HepG2 (cell line): ENCODE results near the gene TTC17. TPM values are rescaled to one million over a fixed set of nuclear protein-coding genes. Genes with fewer than 3 reads are reported as not detected.
A peak's percentile ranks its signal among the peaks of the same experiment; 100 is the strongest.

Experiments used
- ATAC-seq: fragments of 200-7000 bp; cut with Tn5 transposase; 3 replicates; pipeline ENCODE4 v1.9.1; 2020; ENCODE audit warnings: mild to moderate bottlenecking, moderate library complexity
- BruUV-seq: library from RNA; stranded (reverse); fragments of 400-500 nt; replicated peaks from 2 replicates; lab custom pipeline; 2021; lab: Mats Ljungman, UMichigan
- CTCF ChIA-PET: fragments of 300-600 bp; formaldehyde crosslinking; extraction: SDS; loops from one replicate; lab custom pipeline; 2021; ENCODE audit warnings: low total read pairs, inconsistent platforms, low intra/inter-chr PET ratio; lab: Yijun Ruan, JAX
- POLR2A ChIA-PET: fragments of 350-600 bp; sonication (Branson Sonifier 250); formaldehyde crosslinking; loops from one replicate; lab custom pipeline; 2020; ENCODE audit warnings: antibody characterized with exemption, inconsistent platforms; lab: Yijun Ruan, JAX
- DNase-seq: peaks from one replicate; pipeline ENCODE4 v3.0.0-alpha.2; 2015; ENCODE audit warnings: low spot score
- FAIRE-seq: peaks from 3 replicates; lab custom pipeline; 2011; peaks lifted over from hg19 to GRCh38; lab: Jason Lieb, UNC
- H2AFZ ChIP-seq: one replicate; pipeline ENCODE4 v1.6.1; 2011; ENCODE audit warnings: low read length, inconsistent platforms
- H3K27ac ChIP-seq: fragments of 300-600 bp; 3 replicates; pipeline ENCODE4 v1.8.0; 2011; ENCODE audit warnings: mixed run types, mild to moderate bottlenecking, mixed read lengths, low read length, inconsistent platforms; ENCODE audit not compliant: insufficient read depth; ENCODE audit errors: extremely low read length
- H3K27me3 ChIP-seq, 2 experiments: fragments of 200-600 bp in 1 of 2; 2 replicates in 1 of 2; 3 replicates in 1 of 2; pipeline versions ENCODE4 v1.6.0 to v1.8.0; 2011; ENCODE audit warnings: low read length in 2 of 2, mild to moderate bottlenecking in 2 of 2, moderate library complexity in 2 of 2, inconsistent platforms in 1 of 2; ENCODE audit not compliant: insufficient read depth in 2 of 2, control insufficient read depth in 1 of 2
- H3K36me3 ChIP-seq, 2 experiments: fragments of 200-600 bp in 1 of 2; replicated peaks in 1 of 2; 2 replicates in 1 of 2; 3 replicates in 1 of 2; pipeline versions ENCODE4 v1.5.1 to v1.8.0; 2011; ENCODE audit warnings: low read length in 2 of 2, inconsistent platforms in 1 of 2; ENCODE audit not compliant: insufficient read depth in 2 of 2, control insufficient read depth in 1 of 2
- H3K4me1 ChIP-seq: 2 replicates; pipeline ENCODE4 v1.5.1; 2012; ENCODE audit warnings: low read length, inconsistent platforms; ENCODE audit not compliant: insufficient read depth
- H3K4me2 ChIP-seq: 2 replicates; pipeline ENCODE4 v1.6.0; 2011; ENCODE audit warnings: low read depth, low read length, inconsistent platforms
- H3K4me3 ChIP-seq, 3 experiments: fragments of 200-600 bp in 1 of 3; sonication (generic), shearing (Covaris generic) in 1 of 3; replicated peaks in 1 of 3; 2 replicates each; pipeline ENCODE4 v1.5.1; 2011 to 2016; ENCODE audit warnings: low read length in 3 of 3, inconsistent platforms in 2 of 3, low read depth in 2 of 3, mild to moderate bottlenecking in 2 of 3, control low read depth in 1 of 3, mixed read lengths in 1 of 3; ENCODE audit not compliant: insufficient read depth in 1 of 3
- H3K79me2 ChIP-seq: one replicate; pipeline ENCODE4 v1.6.1; 2011; ENCODE audit warnings: low read length, inconsistent platforms; ENCODE audit not compliant: insufficient read depth
- H3K9ac ChIP-seq: 2 replicates; pipeline ENCODE4 v1.6.0; 2011; ENCODE audit warnings: mild to moderate bottlenecking, low read depth, low read length, inconsistent platforms; ENCODE audit not compliant: insufficient read depth
- H3K9me3 ChIP-seq: 2 replicates; pipeline ENCODE4 v1.5.1; 2012; ENCODE audit warnings: mild to moderate bottlenecking, low read length
- H4K20me1 ChIP-seq: 2 replicates; pipeline ENCODE4 v1.6.0; 2011; ENCODE audit warnings: inconsistent platforms, mild to moderate bottlenecking, low read length, moderate library complexity; ENCODE audit not compliant: insufficient read depth
- HMG20A ChIP-seq: IDR thresholded peaks from 2 replicates; pipeline ENCODE4 v1.6.1; 2016; ENCODE audit warnings: borderline replicate concordance
- MAZ ChIP-seq, 2 experiments: sonication (generic) in 1 of 2; formaldehyde crosslinking in 1 of 2; IDR thresholded peaks; 2 replicates each; pipeline versions ENCODE4 v1.5.0 to v1.6.1; 2012 to 2020; ENCODE audit warnings: low read depth in 2 of 2, mild to moderate bottlenecking in 2 of 2, borderline replicate concordance in 1 of 2, improper control_type of control experiment in 1 of 2, low read length in 1 of 2, missing genetic modification reagents in 1 of 2, moderate library complexity in 1 of 2
- PLSCR1 ChIP-seq: sonication (generic); formaldehyde crosslinking; IDR thresholded peaks from 2 replicates; pipeline ENCODE4 v1.5.0; 2020; ENCODE audit warnings: missing genetic modification reagents, mild to moderate bottlenecking, borderline replicate concordance
- SNAPC2 ChIP-seq: sonication (generic); formaldehyde crosslinking; IDR thresholded peaks from 2 replicates; pipeline ENCODE4 v1.8.1; 2022; ENCODE audit warnings: mild to moderate bottlenecking, missing genetic modification reagents
- TRIM24 ChIP-seq: sonication (generic); formaldehyde crosslinking; IDR thresholded peaks from 2 replicates; pipeline ENCODE4 v1.8.0; 2022; ENCODE audit warnings: mild to moderate bottlenecking, missing genetic modification reagents
- ZBTB38 ChIP-seq: sonication (generic); formaldehyde crosslinking; IDR thresholded peaks from 2 replicates; pipeline ENCODE4 v1.5.1; 2020; ENCODE audit warnings: mild to moderate bottlenecking, missing genetic modification reagents
- ZNF512 ChIP-seq: sonication (generic); formaldehyde crosslinking; IDR thresholded peaks from 2 replicates; pipeline ENCODE4 v1.4.0; 2020; ENCODE audit warnings: mild to moderate bottlenecking, missing genetic modification reagents
- WGBS: methylation state at CpG from one replicate; pipeline ENCODE4 v1.1.6; 2017; ENCODE audit warnings: low lambda C conversion rate; 5-methylcytosine and 5-hydroxymethylcytosine counted together
- in situ Hi-C: cut with HindIII; loops from 2 replicates; pipeline ENCODE4 v1.10.0; 2017; ENCODE audit warnings: low pct_unique_long_range_greater_than_20kb; ENCODE audit not compliant: extremely low pct_ligation_motif_present
- intact Hi-C: fragments of 100-400 bp; cut with micrococcal nuclease; formaldehyde crosslinking; loops from one replicate; pipeline ENCODE4 v1.10.0; 2022; ENCODE audit not compliant: unreplicated experiment
- polyA plus RNA-seq, 8 experiments: library from polyadenylated mRNA; depleted of rRNA in 3 of 8; stranded (reverse) in 7 of 8; unstranded in 1 of 8; fragments of >200 nt; fragmentation: Illumina TruSeq in 4 of 8; extraction: Trizol in 4 of 8; gene quantifications; 2 replicates each; pipeline versions ENCODE4 v1.2.1 to v1.2.3, GENCODE V29; 2011 to 2016; ENCODE audit warnings: low read depth in 4 of 8, missing spikeins in 1 of 8, mixed read lengths in 1 of 8; ENCODE audit not compliant: insufficient read depth in 1 of 8
- total RNA-seq, 5 experiments: library from RNA; depleted of rRNA; stranded (reverse); fragments of >200 nt; fragmentation: Illumina TruSeq; extraction: Trizol; gene quantifications; 2 replicates each; pipeline ENCODE4 v1.2.3, GENCODE V29; 2016; ENCODE audit warnings: low read depth in 1 of 5
- TF ChIP-seq, protein P1 (sequence below): sonication (generic); formaldehyde crosslinking; IDR thresholded peaks from 2 replicates; pipeline ENCODE4 v1.4.0; 2020; ENCODE audit warnings: missing genetic modification reagents
- TF ChIP-seq, protein P2 (sequence below): IDR thresholded peaks from 2 replicates; pipeline ENCODE4 v1.6.1; 2018; ENCODE audit warnings: missing genetic modification reagents

TTC17 gene
- total and polyA plus RNA-seq, 2 of the 13 experiments (the other 11 are each of a cell fraction or from before 2014, with no cell fraction given): 55.9 to 99.7 TPM

DNA sequence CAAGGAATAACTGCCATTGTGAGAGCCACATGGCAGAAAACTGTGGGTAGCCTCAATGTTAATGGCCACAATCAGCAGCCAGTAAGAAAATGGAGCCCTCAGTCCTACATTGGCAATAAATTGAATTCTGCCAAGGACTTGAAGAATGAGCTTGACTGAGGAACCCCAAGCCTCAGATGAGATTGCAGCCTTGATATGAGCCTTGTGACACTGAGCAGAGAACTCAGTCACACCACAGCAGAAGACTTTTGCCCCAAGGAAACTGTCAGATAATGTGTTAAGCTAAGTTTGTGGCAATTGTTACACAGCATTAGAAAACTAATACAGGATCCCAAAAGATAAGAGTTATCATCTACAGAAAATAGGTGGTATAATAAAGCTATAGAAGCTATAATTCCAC, 2.4 kb upstream of the TTC17 start:
- no peak overlapping the region for H3K4me3 ChIP-seq
- no peak overlapping the region for H3K9ac ChIP-seq
- in situ Hi-C loops: no loop called here
- no peak overlapping the region for H3K4me2 ChIP-seq
- POLR2A ChIA-PET: interaction anchor here (0.9 kb wide), 1 partner anchor 45 kb away, joined by 3 read pairs; the partner anchor contains the start of gene API5
- H3K27ac ChIP-seq: no peak overlapping the region
- no peak for TF ChIP-seq HMG20A (CRISPR knock-in tag)
- TF ChIP-seq PLSCR1 (CRISPR knock-in tag): no peak
- no peak for TF ChIP-seq ZNF512 (CRISPR knock-in tag)
- TF ChIP-seq, all 625 proteins: peak for 0
- H3K36me3 ChIP-seq: no peaks in the 10 kb centered on the region
- no peak for ATAC-seq
- FAIRE-seq: no peak
- no peaks in the 10 kb centered on the region for H3K9me3 ChIP-seq
- no TSS peak for BruUV-seq
- H3K4me1 ChIP-seq: peaks cover 30% of the 10 kb centered on the region
- H3K79me2 ChIP-seq: peaks cover 25% of the 10 kb centered on the region
- H2AFZ ChIP-seq: no peak overlapping the region
- CTCF ChIA-PET: no interaction called here
- no peaks in the 10 kb centered on the region; a peak in 1 of 5 replicates for H3K27me3 ChIP-seq
- DNase-seq: no peak
- intact Hi-C loops: no loop called here
- peaks cover 11% of the 10 kb centered on the region for H4K20me1 ChIP-seq

DNA sequence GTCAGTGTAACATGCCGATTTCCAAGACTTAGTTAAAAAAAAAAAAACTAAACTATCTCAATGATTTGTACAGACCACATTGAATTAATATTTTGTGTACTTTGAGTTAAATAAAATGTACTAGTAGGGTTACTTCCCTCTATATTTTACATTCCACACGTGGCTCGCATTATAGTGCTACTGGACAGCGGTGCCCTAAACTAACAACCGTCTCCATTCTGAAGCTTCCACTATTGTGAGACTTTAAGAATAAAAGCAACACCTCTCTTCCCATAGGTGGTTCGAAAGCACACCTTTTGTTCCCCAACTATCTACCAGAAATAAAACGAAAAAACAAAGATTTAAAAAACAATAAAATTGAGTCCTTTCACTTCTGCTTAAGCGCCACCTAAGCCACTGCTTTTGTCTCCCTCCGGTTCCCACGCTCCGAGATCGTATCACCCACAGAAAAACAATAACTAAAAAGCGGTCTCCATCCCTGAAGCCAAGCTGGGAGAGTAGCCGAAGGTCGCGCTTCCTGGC, 380 bp upstream of the TTC17 start:
- DNase-seq (no peak), FAIRE-seq (no peak), ATAC-seq (no peak)
- H3K27me3 ChIP-seq: no peaks in the 10 kb centered on the region; a peak in 1 of 5 replicates
- H3K27ac ChIP-seq: peak overlapping the region; percentile 82
- intact Hi-C loops (no loop called here), in situ Hi-C loops (no loop called here)
- 13% methylated on average over 16 of the region's 16 CpGs for WGBS
- CTCF ChIA-PET: no interaction called here
- POLR2A ChIA-PET: interaction anchor here (0.7 to 2.5 kb wide), 10 partner anchors 9 to 322 kb away, joined by 3 to 36 read pairs (median 5); partner anchors contain the start of genes API5 and HSD17B12
- peaks cover 15% of the 10 kb centered on the region for H4K20me1 ChIP-seq
- peak overlapping the region; percentile 77 for H3K4me2 ChIP-seq
- H3K36me3 ChIP-seq: no peaks in the 10 kb centered on the region
- H3K9ac ChIP-seq: peak overlapping the region; percentile 98
- peaks cover 43% of the 10 kb centered on the region for H3K79me2 ChIP-seq
- peak overlapping the region; percentile 85 to 100 (median 97) for H3K4me3 ChIP-seq
- no peaks in the 10 kb centered on the region for H3K9me3 ChIP-seq
- H3K4me1 ChIP-seq: peaks cover 38% of the 10 kb centered on the region
- BruUV-seq: TSS peak; percentile 93
- peak overlapping the region; percentile 96 for H2AFZ ChIP-seq
- TF ChIP-seq MAZ (IDR thresholded peaks at IDR 0.05; ENCODE audit: borderline replicate concordance, low read depth, low read length): no peak
- TF ChIP-seq MAZ (CRISPR knock-in tag; IDR thresholded peaks at IDR 0.05; ENCODE audit: low read depth): no peak
- TF ChIP-seq SNAPC2: 0 out of 2 replicates have a peak, but pooled peaks have one; percentile 37
- TF ChIP-seq, protein P1, sequence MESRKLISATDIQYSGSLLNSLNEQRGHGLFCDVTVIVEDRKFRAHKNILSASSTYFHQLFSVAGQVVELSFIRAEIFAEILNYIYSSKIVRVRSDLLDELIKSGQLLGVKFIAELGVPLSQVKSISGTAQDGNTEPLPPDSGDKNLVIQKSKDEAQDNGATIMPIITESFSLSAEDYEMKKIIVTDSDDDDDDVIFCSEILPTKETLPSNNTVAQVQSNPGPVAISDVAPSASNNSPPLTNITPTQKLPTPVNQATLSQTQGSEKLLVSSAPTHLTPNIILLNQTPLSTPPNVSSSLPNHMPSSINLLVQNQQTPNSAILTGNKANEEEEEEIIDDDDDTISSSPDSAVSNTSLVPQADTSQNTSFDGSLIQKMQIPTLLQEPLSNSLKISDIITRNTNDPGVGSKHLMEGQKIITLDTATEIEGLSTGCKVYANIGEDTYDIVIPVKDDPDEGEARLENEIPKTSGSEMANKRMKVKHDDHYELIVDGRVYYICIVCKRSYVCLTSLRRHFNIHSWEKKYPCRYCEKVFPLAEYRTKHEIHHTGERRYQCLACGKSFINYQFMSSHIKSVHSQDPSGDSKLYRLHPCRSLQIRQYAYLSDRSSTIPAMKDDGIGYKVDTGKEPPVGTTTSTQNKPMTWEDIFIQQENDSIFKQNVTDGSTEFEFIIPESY (CRISPR knock-in tag): no peak
- no peak for TF ChIP-seq TRIM24 (CRISPR knock-in tag)
- TF ChIP-seq, protein P2, sequence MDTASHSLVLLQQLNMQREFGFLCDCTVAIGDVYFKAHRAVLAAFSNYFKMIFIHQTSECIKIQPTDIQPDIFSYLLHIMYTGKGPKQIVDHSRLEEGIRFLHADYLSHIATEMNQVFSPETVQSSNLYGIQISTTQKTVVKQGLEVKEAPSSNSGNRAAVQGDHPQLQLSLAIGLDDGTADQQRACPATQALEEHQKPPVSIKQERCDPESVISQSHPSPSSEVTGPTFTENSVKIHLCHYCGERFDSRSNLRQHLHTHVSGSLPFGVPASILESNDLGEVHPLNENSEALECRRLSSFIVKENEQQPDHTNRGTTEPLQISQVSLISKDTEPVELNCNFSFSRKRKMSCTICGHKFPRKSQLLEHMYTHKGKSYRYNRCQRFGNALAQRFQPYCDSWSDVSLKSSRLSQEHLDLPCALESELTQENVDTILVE (CRISPR knock-in tag): peak; percentile 44; the same call in 1 of the 2 replicates
- TF ChIP-seq ZBTB38 (CRISPR knock-in tag): 0 out of 2 replicates have a peak, but pooled peaks have one; percentile 8
